Islet of Langerhans (tissue), 1 donor: ENCODE data around the gene PRKAG3.

Source experiments
- FAIRE-seq: peaks from one replicate; lab custom pipeline; 2011; peaks lifted over from hg19 to GRCh38; lab: Jason Lieb, UNC

Gene PRKAG3

GRCh38 chr2:218831378-218831990 lies at the start of gene PRKAG3:
TSS of gene PRKAG3 (minus strand) at chr2:218831803.
- no peak for FAIRE-seq

GRCh38 chr2:218880859-218881594 lies 49.4 kb upstream of the PRKAG3 start:
- no peak for FAIRE-seq

GRCh38 chr2:218880102-218880858 lies 48.7 kb upstream of the PRKAG3 start, which contains the start of gene WNT10A:
TSS of gene WNT10A (plus strand) at chr2:218880852. CDS start at chr2:218880996, 144 bp downstream.
- no peak for FAIRE-seq

- no peak for FAIRE-seq
Measured at GRCh38 chr2:218879776-218880101, 48.1 kb upstream of the PRKAG3 start.

GRCh38 chr2:218878926-218879761 lies 47.5 kb upstream of the PRKAG3 start:
- FAIRE-seq, result no peak

- no peak for FAIRE-seq
Measured at GRCh38 chr2:218878486-218878885, 46.9 kb upstream of the PRKAG3 start.

- FAIRE-seq, result no peak
Measured at GRCh38 chr2:218877891-218878290, 46.3 kb upstream of the PRKAG3 start.

- no peak for FAIRE-seq
Measured at GRCh38 chr2:218877331-218877730, 45.7 kb upstream of the PRKAG3 start.

GRCh38 chr2:218876562-218877219 lies 45.1 kb upstream of the PRKAG3 start:
- FAIRE-seq, result peak; percentile 47

GRCh38 chr2:218875692-218876246 lies 44.2 kb upstream of the PRKAG3 start:
- FAIRE-seq, result no peak

- no peak for FAIRE-seq
Measured at GRCh38 chr2:218873359-218874194, 42.0 kb upstream of the PRKAG3 start.

- FAIRE-seq, result no peak
Measured at GRCh38 chr2:218872645-218873358, 41.2 kb upstream of the PRKAG3 start.

GRCh38 chr2:218871345-218872302 lies 40.0 kb upstream of the PRKAG3 start:
- no peak for FAIRE-seq

GRCh38 chr2:218870984-218871344 lies 39.4 kb upstream of the PRKAG3 start:
- FAIRE-seq, result no peak

GRCh38 chr2:218869064-218869463 lies 37.5 kb upstream of the PRKAG3 start:
- no peak for FAIRE-seq

- no peak for FAIRE-seq
Measured at GRCh38 chr2:218867900-218868299, 36.3 kb upstream of the PRKAG3 start.

- no peak for FAIRE-seq
Measured at GRCh38 chr2:218865999-218866398, 34.4 kb upstream of the PRKAG3 start.

- no peak for FAIRE-seq
Measured at GRCh38 chr2:218865396-218865795, 33.8 kb upstream of the PRKAG3 start.

GRCh38 chr2:218863021-218863520 lies 31.5 kb upstream of the PRKAG3 start:
- FAIRE-seq, result no peak
